GM18907 (cell line): ENCODE results near the gene MUC5AC.

Experiments used
- ATAC-seq: cut with Tn5 transposase; IDR thresholded peaks from one replicate; pipeline ENCODE4 v1.9.1; 2021; ENCODE audit warnings: mild to moderate bottlenecking, moderate library complexity; ENCODE audit not compliant: unreplicated experiment

The MUC5AC gene

GRCh38 chr11:1195682-1196515 is 38.1 kb downstream of the MUC5AC start:
- no peak for ATAC-seq

- no peak for ATAC-seq
These were observed 39.0 kb downstream of the MUC5AC start for GRCh38 chr11:1196516-1197391.

- no peak for ATAC-seq
These were observed 39.7 kb downstream of the MUC5AC start for GRCh38 chr11:1197431-1197885.

GRCh38 chr11:1197886-1198560 is 40.3 kb downstream of the MUC5AC start:
- no peak for ATAC-seq

GRCh38 chr11:1198561-1199240 is 40.9 kb downstream of the MUC5AC start:
- no peak for ATAC-seq

- no peak for ATAC-seq
These were observed 41.5 kb downstream of the MUC5AC start for GRCh38 chr11:1199241-1199750.

- no peak for ATAC-seq
These were observed 42.2 kb downstream of the MUC5AC start for GRCh38 chr11:1199751-1200610.

- ATAC-seq = no peak
These were observed 42.9 kb downstream of the MUC5AC start for GRCh38 chr11:1200611-1201191.

GRCh38 chr11:1201395-1202153 is 43.8 kb downstream of the MUC5AC start:
- no peak for ATAC-seq

- no peak for ATAC-seq
These were observed 44.5 kb downstream of the MUC5AC start for GRCh38 chr11:1202154-1202775.

- ATAC-seq = no peak
These were observed 45.2 kb downstream of the MUC5AC start for GRCh38 chr11:1202776-1203504.

- ATAC-seq = no peak
These were observed 45.9 kb downstream of the MUC5AC start for GRCh38 chr11:1203505-1204271.

GRCh38 chr11:1204381-1205101 is 46.8 kb downstream of the MUC5AC start:
- no peak for ATAC-seq

- ATAC-seq = no peak
These were observed 47.6 kb downstream of the MUC5AC start for GRCh38 chr11:1205121-1205986.

- no peak for ATAC-seq
These were observed 48.2 kb downstream of the MUC5AC start for GRCh38 chr11:1205987-1206331.
